Measurements from ENCODE around the gene RBCK1. TPM values are rescaled to one million over a fixed set of nuclear protein-coding genes. Genes with fewer than 3 reads are reported as not detected.

RBCK1 gene
- total and polyA plus RNA-seq, 8 donors: 30.7 to 211 (median 98.2) TPM

- WGBS, 5 donors: 78 to 95% (median 85%) methylated on average over 11 of the region's 11 CpGs
- Histone ChIP-seq H3K27me3 (no peaks in the 10 kb centered on the region), H3K36me3 (peaks cover 43 to 95% (median 90%) of the 10 kb centered on the region in 4 donors), H3K4me1 (peaks cover 0 to 13% (median under 1%) of the 10 kb centered on the region in 4 donors), H3K27ac (peak overlapping the region in 1 of 5 donors; percentile 16), H3K9me3 (no peaks in the 10 kb centered on the region), H3K4me3 (no peak overlapping the region)
- intact Hi-C loops (cut with DNase I; ENCODE audit: low total_unique reads): no loop called here
- no peak for DNase-seq
- TF ChIP-seq EP300 (IDR thresholded peaks at IDR 0.05): no peak
- no peak for TF ChIP-seq POLR2A (IDR thresholded peaks at IDR 0.05)
- TF ChIP-seq POLR2AphosphoS5 (IDR thresholded peaks at IDR 0.05): no peak
- TF ChIP-seq CTCF (IDR thresholded peaks at IDR 0.05): no peak
Measured at GRCh38 chr20:432677-433299, 24.7 kb downstream of the RBCK1 start.

GRCh38 chr20:433300-433975, 25.3 kb downstream of the RBCK1 start:
- peak overlapping the region in 1 of 5 donors; percentile 16 for H3K27ac ChIP-seq
- intact Hi-C loops (cut with DNase I; ENCODE audit: low total_unique reads): no loop called here
- no peak overlapping the region for H3K4me3 ChIP-seq
- WGBS, 5 donors: 71 to 79% (median 73%) methylated on average over 12 of the region's 12 CpGs
- peaks cover 50 to 95% (median 90%) of the 10 kb centered on the region in 4 donors for H3K36me3 ChIP-seq
- H3K9me3 ChIP-seq: no peaks in the 10 kb centered on the region
- no peak for DNase-seq
- H3K4me1 ChIP-seq: peaks cover 0 to 20% (median 4%) of the 10 kb centered on the region in 4 donors
- TF ChIP-seq CTCF (IDR thresholded peaks at IDR 0.05): no peak
- TF ChIP-seq POLR2A (IDR thresholded peaks at IDR 0.05): no peak
- TF ChIP-seq EP300 (IDR thresholded peaks at IDR 0.05): no peak
- no peak for TF ChIP-seq POLR2AphosphoS5 (IDR thresholded peaks at IDR 0.05)
- no peaks in the 10 kb centered on the region for H3K27me3 ChIP-seq

GRCh38 chr20:434221-434620, 26.1 kb downstream of the RBCK1 start:
- no peak for DNase-seq
- H3K36me3 ChIP-seq: peaks cover 54 to 95% (median 90%) of the 10 kb centered on the region in 4 donors
- 64 to 74% (median 67%) methylated on average over 11 of the region's 11 CpGs for WGBS, 5 donors

More at GRCh38 chr20:434221-434620, 26.1 kb downstream of the RBCK1 start:
- intact Hi-C loops (cut with DNase I; ENCODE audit: low total_unique reads): no loop called here
- Histone ChIP-seq H3K4me1 (peaks cover 0 to 28% (median 6%) of the 10 kb centered on the region in 4 donors), H3K27ac (no peak overlapping the region), H3K4me3 (no peak overlapping the region), H3K27me3 (no peaks in the 10 kb centered on the region), H3K9me3 (no peaks in the 10 kb centered on the region)
- TF ChIP-seq POLR2AphosphoS5 (IDR thresholded peaks at IDR 0.05) (no peak), EP300 (IDR thresholded peaks at IDR 0.05) (no peak), POLR2A (IDR thresholded peaks at IDR 0.05) (no peak), CTCF (IDR thresholded peaks at IDR 0.05) (no peak)

All from stomach (tissue), 9 donors.